Mesodermal cell (in vitro differentiated cells): ENCODE measurements around the gene OR5A2.
"Not testable (repeated sequence)": the region's sequence is repeated elsewhere in the genome, so short reads cannot be mapped to it uniquely, and the experiment has no call there.

Experiments
- H3K27ac ChIP-seq: 2 replicates; pipeline ENCODE4 v1.7.0; 2013; ENCODE audit warnings: mild to moderate bottlenecking, low read depth, low read length, moderate library complexity; ENCODE audit not compliant: severe bottlenecking
- H3K36me3 ChIP-seq: 2 replicates; pipeline ENCODE4 v1.7.1; 2013; ENCODE audit warnings: mild to moderate bottlenecking, low read length, moderate library complexity; ENCODE audit not compliant: control insufficient read depth, insufficient read depth
- H3K4me1 ChIP-seq: one replicate; pipeline ENCODE4 v1.7.1; 2013; ENCODE audit warnings: mild to moderate bottlenecking, low read length; ENCODE audit not compliant: insufficient read depth, control insufficient read depth, poor library complexity, severe bottlenecking
- H3K4me3 ChIP-seq: 2 replicates; pipeline ENCODE4 v1.7.0; 2013; ENCODE audit warnings: low read length, control low read depth, mild to moderate bottlenecking; ENCODE audit not compliant: insufficient read depth, poor library complexity, severe bottlenecking; ENCODE audit errors: extremely low read depth
- H3K9me3 ChIP-seq: 2 replicates; pipeline ENCODE4 v1.7.1; 2013; ENCODE audit warnings: mild to moderate bottlenecking, low read length, moderate library complexity; ENCODE audit not compliant: control insufficient read depth
- WGBS, 2 experiments: methylation state at CpG; one replicate each; pipeline ENCODE4 v1.1.5; 2013; ENCODE audit warnings: missing lambda C conversion rate in 2 of 2; ENCODE audit not compliant: insufficient coverage in 2 of 2; 5-methylcytosine and 5-hydroxymethylcytosine counted together

Gene OR5A2

DNA sequence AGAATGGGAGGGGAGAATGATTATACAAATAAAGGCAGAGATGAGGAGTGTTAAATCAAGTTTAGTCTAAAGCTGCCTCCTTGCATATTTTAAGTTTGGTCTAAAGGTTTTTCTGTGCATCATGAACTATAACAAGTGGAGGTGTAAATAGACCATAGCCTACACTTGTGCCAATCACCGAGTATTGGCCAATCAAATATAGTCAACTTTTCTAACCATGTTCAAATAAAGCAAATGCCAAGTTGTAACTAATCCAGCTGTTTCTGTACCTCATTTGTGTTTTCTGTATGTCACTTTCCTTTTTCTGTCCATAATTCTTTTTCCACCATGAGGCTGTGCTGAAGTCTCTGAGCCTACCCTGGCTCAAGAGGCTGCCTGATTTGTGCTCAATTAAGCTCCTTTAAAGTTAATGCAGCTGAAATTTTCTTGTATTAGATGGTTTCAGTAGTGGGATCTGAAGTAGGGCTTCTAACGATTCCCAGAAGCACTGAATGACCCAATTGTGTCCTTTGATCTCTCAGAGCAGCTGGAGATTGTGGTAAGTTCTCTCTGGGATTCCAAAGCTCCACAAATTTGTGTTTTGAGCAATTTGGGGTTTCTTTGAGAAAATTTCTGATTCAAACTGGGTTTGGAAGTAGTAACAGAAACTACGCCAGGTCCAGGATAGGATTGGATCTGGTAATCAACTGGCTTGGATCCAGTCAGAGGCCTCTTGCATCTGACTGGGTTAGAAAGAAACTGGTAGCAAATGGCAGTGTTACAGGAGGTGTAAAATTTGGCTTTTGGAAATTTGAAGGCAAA, 25.6 kb downstream of the OR5A2 start:
- H3K27ac ChIP-seq: no peak overlapping the region
- no peaks in the 10 kb centered on the region for H3K4me1 ChIP-seq
- no peaks in the 10 kb centered on the region for H3K36me3 ChIP-seq
- peaks cover 9% of the 10 kb centered on the region for H3K9me3 ChIP-seq
- 68 to 81% methylated on average over 3 of the region's 3 CpGs for WGBS, 2 experiments
- H3K4me3 ChIP-seq: no peak overlapping the region

DNA sequence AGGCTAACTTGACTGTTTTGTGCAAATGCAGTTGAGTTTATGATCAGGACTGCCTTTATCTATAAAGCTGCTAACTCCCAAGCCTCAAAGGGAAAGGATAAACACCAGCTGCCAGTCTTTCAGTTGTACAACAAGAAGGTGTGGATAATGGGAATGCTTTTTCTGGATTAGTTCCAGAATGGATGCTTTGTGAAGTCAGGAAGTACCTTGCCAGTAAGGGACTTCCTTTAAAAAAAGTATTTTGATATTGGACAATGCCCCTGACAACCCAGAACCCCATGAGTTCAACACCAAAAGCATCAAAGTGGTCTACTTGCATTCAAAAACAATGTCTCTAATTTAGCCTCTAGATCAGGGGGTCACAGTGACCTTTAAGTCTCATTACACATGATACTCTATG, 32.0 kb downstream of the OR5A2 start:
- no peak overlapping the region for H3K4me3 ChIP-seq
- no peaks in the 10 kb centered on the region for H3K4me1 ChIP-seq
- no peaks in the 10 kb centered on the region for H3K9me3 ChIP-seq
- H3K36me3 ChIP-seq: no peaks in the 10 kb centered on the region
- no peak overlapping the region for H3K27ac ChIP-seq

DNA sequence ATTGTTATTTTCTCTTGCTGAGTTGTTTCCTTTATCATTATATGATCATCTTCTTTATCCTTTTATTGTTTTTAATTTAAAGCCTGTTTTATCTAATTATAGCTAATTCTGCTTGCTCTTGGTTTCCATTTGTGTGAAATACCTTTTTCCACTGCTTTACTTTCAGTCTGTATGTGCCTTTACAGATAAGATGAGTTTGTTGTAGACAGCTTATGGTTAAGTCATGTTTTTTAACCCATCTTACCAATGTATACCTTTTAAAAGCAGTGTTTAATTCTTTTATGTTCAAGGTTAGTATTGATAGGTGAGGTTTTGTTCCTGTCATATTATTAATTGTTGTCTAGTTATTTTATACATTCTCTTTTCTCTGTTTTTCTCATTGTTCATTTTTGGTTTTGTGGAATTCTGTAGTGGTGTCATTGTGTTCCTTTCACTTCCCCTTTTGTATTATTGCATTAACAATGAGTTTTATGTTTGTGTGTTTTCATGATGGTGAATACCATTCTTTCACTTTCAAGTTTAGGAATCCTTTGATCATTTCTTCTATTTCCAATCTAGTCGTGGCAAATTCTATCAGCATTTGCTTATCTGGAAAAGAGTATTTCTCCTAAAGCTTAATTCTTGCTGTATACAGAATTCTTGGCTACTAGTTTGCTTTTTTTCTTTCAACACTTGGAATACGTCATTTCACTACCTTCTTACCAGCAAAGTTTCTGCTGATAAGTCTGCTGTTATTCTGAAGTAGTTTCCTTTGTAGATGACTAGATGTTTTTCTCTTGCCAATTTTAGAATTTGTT, 45.8 kb downstream of the OR5A2 start:
- Histone ChIP-seq H3K27ac (no peak overlapping the region), H3K36me3 (no peaks in the 10 kb centered on the region), H3K9me3 (no peaks in the 10 kb centered on the region), H3K4me3 (no peak overlapping the region), H3K4me1 (no peaks in the 10 kb centered on the region)
- WGBS, 2 experiments: no CpG with 5 or more reads among the region's 2 CpGs

DNA sequence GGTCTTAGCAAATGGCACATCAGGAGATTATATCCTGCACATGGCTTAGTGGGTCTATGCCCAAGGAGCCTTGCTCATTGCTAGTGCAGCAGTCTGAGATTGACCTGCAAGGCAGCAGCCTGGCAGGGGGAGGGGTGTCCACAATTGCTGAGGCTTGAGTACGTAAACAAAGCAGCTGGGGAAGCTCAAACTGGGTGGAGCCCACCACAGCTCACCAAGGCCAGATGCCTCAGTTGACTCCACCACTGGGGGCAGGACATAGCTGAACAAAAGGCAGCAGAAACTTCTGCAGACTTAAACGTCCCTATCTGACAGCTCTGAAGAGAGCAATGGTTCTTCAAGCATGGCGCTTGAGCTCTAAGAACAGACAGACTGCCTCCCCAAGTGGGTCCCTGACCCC, 53.9 kb downstream of the OR5A2 start:
- WGBS, 2 experiments: 42 to 49% methylated on average over 3 of the region's 3 CpGs
- not testable (repeated sequence) for H3K9me3 ChIP-seq, H3K27ac ChIP-seq, H3K36me3 ChIP-seq, H3K4me1 ChIP-seq, H3K4me3 ChIP-seq

DNA sequence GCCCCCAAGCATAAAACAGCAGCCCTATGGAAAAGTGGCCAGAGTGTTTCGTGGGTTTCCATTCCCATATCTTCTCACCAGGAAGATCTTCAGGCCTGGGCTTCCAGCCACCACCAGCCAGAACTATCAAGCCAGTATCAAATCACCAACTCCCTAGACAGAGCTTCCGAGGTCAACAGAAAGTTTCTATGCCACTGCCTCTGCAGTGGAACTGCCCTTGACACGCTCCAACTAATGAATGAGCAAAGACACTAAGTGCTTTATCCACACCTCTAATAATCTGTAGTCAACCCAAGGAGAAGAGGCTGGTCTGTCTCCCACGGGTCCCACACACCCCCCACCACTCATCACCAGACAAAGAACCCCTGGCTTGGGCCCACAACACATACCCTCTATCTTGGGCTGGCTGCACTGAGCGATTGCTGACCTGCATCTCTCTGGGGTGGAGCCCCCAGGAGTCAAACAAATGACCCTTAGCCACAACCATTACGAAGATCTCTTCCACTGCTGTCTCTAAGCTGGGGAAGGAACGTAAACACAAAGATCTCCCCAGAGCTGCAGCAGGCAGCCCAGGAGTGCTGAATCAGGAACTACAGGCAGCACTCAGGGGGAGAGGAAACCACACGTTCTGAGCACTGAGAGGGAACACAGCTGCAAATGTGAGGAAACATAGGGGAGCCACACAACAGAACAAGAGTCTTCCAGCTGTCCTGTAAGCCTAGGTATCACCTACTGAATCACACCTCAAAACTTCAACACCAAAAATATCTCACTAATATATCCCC, 57.8 kb downstream of the OR5A2 start:
- 64 to 71% methylated on average over 5 of the region's 8 CpGs for WGBS, 2 experiments
- Histone ChIP-seq H3K4me3 (no peak overlapping the region), H3K9me3 (no peaks in the 10 kb centered on the region), H3K27ac (no peak overlapping the region), H3K36me3 (no peaks in the 10 kb centered on the region), H3K4me1 (no peaks in the 10 kb centered on the region)
